Measurements from ENCODE around the gene NEK1.
"Not testable (repeated sequence)": the region's sequence is repeated elsewhere in the genome, so short reads cannot be mapped to it uniquely, and the experiment has no call there.

The NEK1 gene

GRCh38 chr4:169523796-169524195 is 88.6 kb downstream of the NEK1 start:
- no peak overlapping the region for H2AFZ ChIP-seq (ENCODE audit: low read length)
- H3F3A ChIP-seq (ENCODE audit: low read depth), result no peaks in the 10 kb centered on the region
- no peak overlapping the region for H3K4me2 ChIP-seq (ENCODE audit: low read depth, low read length, poor library complexity, severe bottlenecking)
- H3K4me3 ChIP-seq (ENCODE audit: low read length, poor library complexity, severe bottlenecking), result no peak overlapping the region
- H3K9me3 ChIP-seq (ENCODE audit: insufficient read depth, low read depth, low read length), result no peaks in the 10 kb centered on the region
- H3K36me3 ChIP-seq (ENCODE audit: insufficient read depth, low read length), result no peaks in the 10 kb centered on the region; the same call in 1 of the 2 replicates
- no peak overlapping the region for H3K9ac ChIP-seq (ENCODE audit: low read depth, low read length, poor library complexity, severe bottlenecking)
- no peaks in the 10 kb centered on the region for H3K9me2 ChIP-seq (replicated peaks; ENCODE audit: low read depth, low read length)
- H3K27me3 ChIP-seq (ENCODE audit: insufficient read depth, low read length, poor library complexity, severe bottlenecking), result no peaks in the 10 kb centered on the region
- no peaks in the 10 kb centered on the region for H4K20me1 ChIP-seq (ENCODE audit: insufficient read depth, low read length, poor library complexity, severe bottlenecking)
- H3K79me2 ChIP-seq (ENCODE audit: insufficient read depth, low read length), result no peaks in the 10 kb centered on the region
- no peaks in the 10 kb centered on the region for H3K4me1 ChIP-seq (ENCODE audit: insufficient read depth, low read length, poor library complexity, severe bottlenecking)
- TF ChIP-seq, protein P1, sequence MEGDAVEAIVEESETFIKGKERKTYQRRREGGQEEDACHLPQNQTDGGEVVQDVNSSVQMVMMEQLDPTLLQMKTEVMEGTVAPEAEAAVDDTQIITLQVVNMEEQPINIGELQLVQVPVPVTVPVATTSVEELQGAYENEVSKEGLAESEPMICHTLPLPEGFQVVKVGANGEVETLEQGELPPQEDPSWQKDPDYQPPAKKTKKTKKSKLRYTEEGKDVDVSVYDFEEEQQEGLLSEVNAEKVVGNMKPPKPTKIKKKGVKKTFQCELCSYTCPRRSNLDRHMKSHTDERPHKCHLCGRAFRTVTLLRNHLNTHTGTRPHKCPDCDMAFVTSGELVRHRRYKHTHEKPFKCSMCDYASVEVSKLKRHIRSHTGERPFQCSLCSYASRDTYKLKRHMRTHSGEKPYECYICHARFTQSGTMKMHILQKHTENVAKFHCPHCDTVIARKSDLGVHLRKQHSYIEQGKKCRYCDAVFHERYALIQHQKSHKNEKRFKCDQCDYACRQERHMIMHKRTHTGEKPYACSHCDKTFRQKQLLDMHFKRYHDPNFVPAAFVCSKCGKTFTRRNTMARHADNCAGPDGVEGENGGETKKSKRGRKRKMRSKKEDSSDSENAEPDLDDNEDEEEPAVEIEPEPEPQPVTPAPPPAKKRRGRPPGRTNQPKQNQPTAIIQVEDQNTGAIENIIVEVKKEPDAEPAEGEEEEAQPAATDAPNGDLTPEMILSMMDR (conservative IDR thresholded peaks at IDR 0.05; ENCODE audit: low read length), result no peak
- no peak for TF ChIP-seq EZH2phosphoT487 (IDR thresholded peaks at IDR 0.05; ENCODE audit: borderline replicate concordance)

GRCh38 chr4:169510617-169511016 is 101.8 kb downstream of the NEK1 start:
- H3K4me3 ChIP-seq (ENCODE audit: low read length, poor library complexity, severe bottlenecking), result no peak overlapping the region
- no peaks in the 10 kb centered on the region for H3K9me2 ChIP-seq (replicated peaks; ENCODE audit: low read depth, low read length)
- TF ChIP-seq EZH2phosphoT487 (IDR thresholded peaks at IDR 0.05; ENCODE audit: borderline replicate concordance), result no peak
- TF ChIP-seq, protein P1 (conservative IDR thresholded peaks at IDR 0.05; ENCODE audit: low read length), result no peak
- H3K36me3 ChIP-seq (ENCODE audit: insufficient read depth, low read length), result no peaks in the 10 kb centered on the region
- H3F3A ChIP-seq (ENCODE audit: low read depth), result no peaks in the 10 kb centered on the region
- no peaks in the 10 kb centered on the region for H3K79me2 ChIP-seq (ENCODE audit: insufficient read depth, low read length)
- H2AFZ ChIP-seq (ENCODE audit: low read length), result no peak overlapping the region
- H4K20me1 ChIP-seq (ENCODE audit: insufficient read depth, low read length, poor library complexity, severe bottlenecking), result no peaks in the 10 kb centered on the region
- H3K4me2 ChIP-seq (ENCODE audit: low read depth, low read length, poor library complexity, severe bottlenecking), result no peak overlapping the region
- no peaks in the 10 kb centered on the region for H3K27me3 ChIP-seq (ENCODE audit: insufficient read depth, low read length, poor library complexity, severe bottlenecking)
- H3K4me1 ChIP-seq (ENCODE audit: insufficient read depth, low read length, poor library complexity, severe bottlenecking), result no peaks in the 10 kb centered on the region
- no peak overlapping the region for H3K9ac ChIP-seq (ENCODE audit: low read depth, low read length, poor library complexity, severe bottlenecking)
- no peaks in the 10 kb centered on the region for H3K9me3 ChIP-seq (ENCODE audit: insufficient read depth, low read depth, low read length)

DNA sequence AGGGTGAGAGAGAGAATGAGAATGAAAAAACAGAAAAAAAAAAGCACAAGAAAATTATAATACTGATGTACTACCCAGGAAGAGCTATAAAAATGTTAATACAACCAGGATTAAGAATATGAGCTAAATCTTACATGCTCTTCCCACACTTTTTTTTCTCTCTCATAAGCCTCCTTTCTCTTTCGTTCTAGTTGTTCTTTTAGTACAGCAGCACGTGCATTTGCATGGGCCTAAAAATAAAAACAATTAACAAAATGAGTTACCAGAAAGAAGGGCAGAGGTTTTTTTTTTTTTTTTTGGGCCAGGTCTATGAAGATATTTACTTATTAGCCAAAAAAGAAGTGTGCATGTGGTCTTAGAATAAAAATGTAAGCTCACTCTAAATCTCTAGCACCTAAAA is 105.5 kb downstream of the NEK1 start:
- Histone ChIP-seq H3K4me2 (ENCODE audit: low read depth, low read length, poor library complexity, severe bottlenecking) (no peak overlapping the region), H3K4me1 (ENCODE audit: insufficient read depth, low read length, poor library complexity, severe bottlenecking) (no peaks in the 10 kb centered on the region), H3F3A (ENCODE audit: low read depth) (no peaks in the 10 kb centered on the region), H3K27me3 (ENCODE audit: insufficient read depth, low read length, poor library complexity, severe bottlenecking) (no peaks in the 10 kb centered on the region), H3K9me2 (replicated peaks; ENCODE audit: low read depth, low read length) (no peaks in the 10 kb centered on the region), H3K79me2 (ENCODE audit: insufficient read depth, low read length) (no peaks in the 10 kb centered on the region), H3K36me3 (ENCODE audit: insufficient read depth, low read length) (no peaks in the 10 kb centered on the region), H2AFZ (ENCODE audit: low read length) (no peak overlapping the region), H4K20me1 (ENCODE audit: insufficient read depth, low read length, poor library complexity, severe bottlenecking) (no peaks in the 10 kb centered on the region), H3K9me3 (ENCODE audit: insufficient read depth, low read depth, low read length) (no peaks in the 10 kb centered on the region), H3K9ac (ENCODE audit: low read depth, low read length, poor library complexity, severe bottlenecking) (no peak overlapping the region), H3K4me3 (ENCODE audit: low read length, poor library complexity, severe bottlenecking) (no peak overlapping the region)
- TF ChIP-seq EZH2phosphoT487 (IDR thresholded peaks at IDR 0.05; ENCODE audit: borderline replicate concordance), result no peak
- TF ChIP-seq, protein P1 (conservative IDR thresholded peaks at IDR 0.05; ENCODE audit: low read length), result no peak

DNA sequence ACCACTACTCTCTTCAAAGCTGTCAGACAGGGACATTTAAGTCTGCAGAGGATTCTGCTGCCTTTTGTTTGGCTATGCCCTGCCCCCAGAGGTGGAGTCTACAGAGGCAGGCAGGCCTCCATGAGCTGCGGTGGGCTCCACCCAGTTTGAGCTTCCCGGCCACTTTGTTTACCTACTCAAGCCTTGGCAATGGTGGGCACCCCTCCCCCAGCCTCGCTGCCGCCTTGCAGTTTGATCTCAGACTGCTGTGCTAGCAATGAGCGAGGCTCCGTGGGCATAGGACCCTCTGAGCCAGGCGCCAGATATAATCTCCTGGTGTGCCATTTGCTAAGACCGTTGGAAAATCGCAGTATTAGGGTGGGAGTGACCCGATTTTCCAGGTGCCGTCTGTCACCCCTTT is 112.5 kb downstream of the NEK1 start:
- H4K20me1 ChIP-seq (ENCODE audit: insufficient read depth, low read length, poor library complexity, severe bottlenecking); H3K27me3 ChIP-seq (ENCODE audit: insufficient read depth, low read length, poor library complexity, severe bottlenecking); H3K79me2 ChIP-seq (ENCODE audit: insufficient read depth, low read length); H3K4me3 ChIP-seq (ENCODE audit: low read length, poor library complexity, severe bottlenecking); H3K9ac ChIP-seq (ENCODE audit: low read depth, low read length, poor library complexity, severe bottlenecking); H3K9me3 ChIP-seq (ENCODE audit: insufficient read depth, low read depth, low read length); H3K36me3 ChIP-seq (ENCODE audit: insufficient read depth, low read length); H3F3A ChIP-seq (ENCODE audit: low read depth); H3K4me2 ChIP-seq (ENCODE audit: low read depth, low read length, poor library complexity, severe bottlenecking); H2AFZ ChIP-seq (ENCODE audit: low read length); H3K4me1 ChIP-seq (ENCODE audit: insufficient read depth, low read length, poor library complexity, severe bottlenecking); H3K9me2 ChIP-seq (replicated peaks; ENCODE audit: low read depth, low read length): not testable (repeated sequence)

DNA sequence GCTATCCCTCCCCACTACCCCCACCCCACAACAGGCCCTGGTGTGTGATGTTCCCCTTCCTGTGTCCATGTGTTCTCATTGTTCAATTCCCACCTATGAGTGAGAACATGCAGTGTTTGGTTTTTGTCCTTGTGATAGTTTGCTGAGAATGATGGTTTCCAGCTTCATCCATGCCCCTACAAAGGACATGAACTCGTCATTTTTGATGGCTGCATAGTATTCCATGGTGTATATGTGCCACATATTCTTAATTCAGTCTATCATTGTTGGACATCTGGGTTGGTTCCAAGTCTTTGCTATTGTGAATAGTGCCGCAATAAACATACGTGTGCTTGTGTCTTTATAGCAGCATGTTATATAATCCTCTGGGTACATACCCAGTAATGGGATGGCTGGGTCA is 118.1 kb downstream of the NEK1 start:
- H3K9me3 ChIP-seq (ENCODE audit: insufficient read depth, low read depth, low read length); H3K9ac ChIP-seq (ENCODE audit: low read depth, low read length, poor library complexity, severe bottlenecking); H3K4me3 ChIP-seq (ENCODE audit: low read length, poor library complexity, severe bottlenecking); H3K9me2 ChIP-seq (replicated peaks; ENCODE audit: low read depth, low read length); H3K27me3 ChIP-seq (ENCODE audit: insufficient read depth, low read length, poor library complexity, severe bottlenecking); H3K79me2 ChIP-seq (ENCODE audit: insufficient read depth, low read length); H4K20me1 ChIP-seq (ENCODE audit: insufficient read depth, low read length, poor library complexity, severe bottlenecking); H3F3A ChIP-seq (ENCODE audit: low read depth); H3K4me2 ChIP-seq (ENCODE audit: low read depth, low read length, poor library complexity, severe bottlenecking); H2AFZ ChIP-seq (ENCODE audit: low read length); H3K4me1 ChIP-seq (ENCODE audit: insufficient read depth, low read length, poor library complexity, severe bottlenecking); H3K36me3 ChIP-seq (ENCODE audit: insufficient read depth, low read length): not testable (repeated sequence)

All from Loucy (cell line).